Measurements from ENCODE around the gene KTN1.

The KTN1 gene

GRCh38 chr14:55604900-55605418 lies 25.0 kb downstream of the KTN1 start:
- TF ChIP-seq CTCF (IDR thresholded peaks at IDR 0.05; ENCODE audit: unreplicated experiment in 3 of 3): no peak
- Mint-ChIP-seq H3K9me3 (no peaks in the 10 kb centered on the region), H3K4me1 (peaks cover 25% of the 10 kb centered on the region), H3K27ac (no peak overlapping the region), H3K36me3 (ENCODE audit: low read depth) (peaks cover 10% of the 10 kb centered on the region), H3K4me3 (no peak overlapping the region), H3K27me3 (ENCODE audit: low read depth) (no peaks in the 10 kb centered on the region)

DNA sequence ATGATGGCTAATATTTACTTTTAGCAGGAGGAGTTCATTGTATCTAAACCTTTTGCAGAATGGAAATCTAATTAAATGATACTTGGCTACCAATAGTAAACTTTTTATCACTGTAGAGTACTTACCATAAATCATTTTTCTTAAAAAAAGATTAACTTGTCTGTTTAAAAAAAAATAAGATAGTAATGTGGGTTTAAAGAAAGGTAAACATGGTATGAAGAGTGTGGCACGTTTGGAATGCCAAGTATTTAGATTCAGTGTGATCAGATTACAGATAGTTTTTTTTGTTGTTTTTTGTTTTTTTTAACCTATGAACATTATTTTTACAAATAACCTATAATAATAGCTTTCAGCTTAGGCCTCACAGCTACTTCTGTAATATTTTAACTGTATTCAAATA lies 25.8 kb downstream of the KTN1 start:
- no peaks in the 10 kb centered on the region for H3K9me3 Mint-ChIP-seq
- TF ChIP-seq CTCF (IDR thresholded peaks at IDR 0.05; ENCODE audit: unreplicated experiment in 3 of 3): no peak
- no peak overlapping the region for H3K4me3 Mint-ChIP-seq
- peaks cover 7% of the 10 kb centered on the region for H3K36me3 Mint-ChIP-seq (ENCODE audit: low read depth)
- H3K27ac Mint-ChIP-seq: no peak overlapping the region
- H3K27me3 Mint-ChIP-seq (ENCODE audit: low read depth): no peaks in the 10 kb centered on the region
- H3K4me1 Mint-ChIP-seq: peaks cover 26% of the 10 kb centered on the region

DNA sequence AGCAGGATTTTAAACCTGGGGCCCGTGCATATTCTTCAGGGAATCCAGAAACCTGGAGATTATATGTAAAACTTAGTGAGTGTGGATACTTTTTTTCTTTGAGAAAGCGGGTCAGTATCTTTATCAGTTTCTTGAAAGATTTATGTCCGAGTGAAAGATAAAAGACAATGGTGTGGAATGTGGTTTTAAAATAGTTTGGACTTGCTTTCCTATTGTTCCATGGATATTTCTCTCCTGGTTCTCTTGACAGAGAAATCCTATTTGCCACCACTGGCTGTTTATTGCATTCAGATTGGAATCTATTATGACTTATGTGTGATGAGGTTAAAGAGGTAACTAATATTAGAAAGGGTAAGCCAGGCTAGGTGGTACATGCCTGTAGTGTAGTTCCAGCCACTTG lies 27.4 kb downstream of the KTN1 start:
- peaks cover 32% of the 10 kb centered on the region for H3K4me1 Mint-ChIP-seq
- no peaks in the 10 kb centered on the region for H3K9me3 Mint-ChIP-seq
- H3K36me3 Mint-ChIP-seq (ENCODE audit: low read depth): peaks cover 9% of the 10 kb centered on the region
- no peak overlapping the region for H3K4me3 Mint-ChIP-seq
- H3K27ac Mint-ChIP-seq: peak overlapping the region in 2 of 3 experiments; percentile 43 to 66
- no peak for TF ChIP-seq CTCF (IDR thresholded peaks at IDR 0.05; ENCODE audit: unreplicated experiment in 3 of 3)
- H3K27me3 Mint-ChIP-seq (ENCODE audit: low read depth): no peaks in the 10 kb centered on the region

GRCh38 chr14:55609681-55610080 lies 29.7 kb downstream of the KTN1 start:
- no peak overlapping the region for H3K4me3 Mint-ChIP-seq
- H3K27ac Mint-ChIP-seq: peak overlapping the region in 2 of 3 experiments; percentile 26 to 64
- H3K9me3 Mint-ChIP-seq: no peaks in the 10 kb centered on the region
- H3K36me3 Mint-ChIP-seq (ENCODE audit: low read depth): peaks cover 29% of the 10 kb centered on the region
- H3K4me1 Mint-ChIP-seq: peaks cover 41% of the 10 kb centered on the region
- H3K27me3 Mint-ChIP-seq (ENCODE audit: low read depth): no peaks in the 10 kb centered on the region
- no peak for TF ChIP-seq CTCF (IDR thresholded peaks at IDR 0.05; ENCODE audit: unreplicated experiment in 3 of 3)

DNA sequence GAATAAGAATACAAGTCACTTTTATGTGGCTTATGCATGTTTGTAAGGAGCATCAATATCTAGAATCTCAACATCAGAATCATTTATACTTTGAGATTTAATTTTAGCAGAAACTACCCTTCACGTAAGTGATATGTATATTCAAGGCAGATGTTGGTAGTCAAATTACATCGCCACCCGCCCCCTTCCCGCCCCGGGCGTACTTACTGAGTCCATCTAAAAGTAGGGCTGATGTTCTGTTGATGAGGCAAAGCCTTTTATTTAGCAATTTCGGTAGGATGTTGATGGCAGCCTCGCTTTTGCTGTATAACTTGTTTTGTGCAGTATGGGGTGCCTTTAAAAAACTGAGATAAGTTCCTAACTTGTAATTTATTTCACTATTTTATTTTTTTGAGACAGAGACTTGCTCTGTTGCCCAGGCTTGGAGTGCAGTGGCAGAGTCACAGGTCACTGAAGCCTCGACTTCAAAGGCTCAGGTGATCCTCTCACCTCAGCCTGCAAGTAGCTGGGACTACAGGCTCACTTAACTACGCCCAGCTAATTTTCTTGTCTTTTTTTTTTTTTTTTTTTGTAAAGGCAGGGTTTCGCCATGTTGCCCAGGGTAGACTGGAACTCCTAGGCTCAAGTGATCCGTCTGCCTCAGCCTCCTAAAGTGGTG lies 30.8 kb downstream of the KTN1 start:
- TF ChIP-seq CTCF (IDR thresholded peaks at IDR 0.05; ENCODE audit: unreplicated experiment in 3 of 3): no peak
- Mint-ChIP-seq H3K9me3 (no peaks in the 10 kb centered on the region), H3K4me1 (peaks cover 41% of the 10 kb centered on the region), H3K27ac (no peak overlapping the region), H3K4me3 (no peak overlapping the region), H3K36me3 (ENCODE audit: low read depth) (peaks cover 39% of the 10 kb centered on the region), H3K27me3 (ENCODE audit: low read depth) (no peaks in the 10 kb centered on the region)

DNA sequence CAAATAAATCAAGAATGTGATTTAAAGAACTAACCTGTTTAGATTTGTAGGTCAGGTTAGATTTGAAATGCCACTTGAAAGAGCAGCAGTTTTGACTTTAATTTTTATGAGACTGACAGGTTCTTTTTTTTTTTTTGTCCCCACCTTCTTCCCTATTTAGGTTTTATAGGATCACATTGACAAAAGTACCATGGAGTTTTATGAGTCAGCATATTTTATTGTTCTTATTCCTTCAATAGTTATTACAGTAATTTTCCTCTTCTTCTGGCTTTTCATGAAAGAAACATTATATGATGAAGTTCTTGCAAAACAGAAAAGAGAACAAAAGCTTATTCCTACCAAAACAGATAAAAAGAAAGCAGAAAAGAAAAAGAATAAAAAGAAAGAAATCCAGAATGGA lies 31.9 kb downstream of the KTN1 start:
- no peaks in the 10 kb centered on the region for H3K27me3 Mint-ChIP-seq (ENCODE audit: low read depth)
- peaks cover 49% of the 10 kb centered on the region for H3K36me3 Mint-ChIP-seq (ENCODE audit: low read depth)
- peak overlapping the region in 1 of 3 experiments; percentile 1 for H3K27ac Mint-ChIP-seq
- no peaks in the 10 kb centered on the region for H3K9me3 Mint-ChIP-seq
- no peak for TF ChIP-seq CTCF (IDR thresholded peaks at IDR 0.05; ENCODE audit: unreplicated experiment in 3 of 3)
- no peak overlapping the region for H3K4me3 Mint-ChIP-seq
- H3K4me1 Mint-ChIP-seq: peaks cover 43% of the 10 kb centered on the region

All from nephron (organoid).